Measurements from ENCODE around the gene FAM131B.
"Not testable (repeated sequence)": the region's sequence is repeated elsewhere in the genome, so short reads cannot be mapped to it uniquely, and the experiment has no call there.

The FAM131B gene

DNA sequence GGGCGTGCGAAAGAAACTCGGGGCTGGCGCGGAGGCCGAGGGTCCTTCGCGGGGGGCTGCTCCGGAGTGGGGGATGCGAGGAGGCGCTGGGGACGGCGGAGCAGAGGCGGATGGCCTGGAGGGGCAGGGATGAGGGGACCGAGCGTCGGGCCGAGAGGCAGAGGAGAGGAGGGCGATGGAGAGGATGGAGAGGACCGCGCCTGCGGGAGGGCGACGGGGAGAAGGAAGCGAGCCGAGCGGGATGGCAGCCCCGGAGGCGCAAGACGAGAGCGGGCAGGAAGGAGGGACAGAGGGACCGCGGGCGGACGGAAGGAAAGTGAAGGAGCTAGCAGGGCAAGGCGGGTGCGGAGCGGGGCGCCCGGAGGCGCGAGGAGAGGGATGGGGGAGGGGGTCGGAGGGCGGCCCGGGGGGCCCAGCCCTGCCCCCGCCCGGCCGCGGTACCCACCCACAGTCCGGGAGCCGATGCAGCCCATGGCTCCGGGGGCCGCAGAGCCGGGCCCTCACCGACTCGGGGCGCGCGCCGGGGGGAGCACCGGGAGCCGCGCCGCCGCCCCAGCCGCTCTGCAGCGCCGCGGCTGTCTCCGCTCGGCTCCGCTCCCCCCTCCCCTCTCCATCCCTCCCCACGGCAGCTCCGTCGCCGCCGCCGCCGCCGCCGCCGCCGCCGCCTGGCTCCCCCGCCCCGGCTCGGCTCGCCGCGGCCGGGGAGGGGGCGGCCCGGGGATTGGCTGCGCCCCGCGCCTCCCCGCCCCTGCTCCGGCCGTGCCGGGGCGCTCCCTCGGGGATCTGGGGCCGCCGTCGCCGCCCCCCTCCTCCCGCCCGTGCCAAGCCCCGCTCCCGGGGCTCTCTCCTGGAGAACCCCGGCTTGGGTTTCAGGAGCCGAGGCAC is at the start of gene FAM131B:
Gene FAM131B, minus strand, starts transcription at position 583 of the 885 bp plus-strand sequence. Its CDS starts 110 bp downstream, at position 473.
- DNase-seq = peak; percentile 28

DNA sequence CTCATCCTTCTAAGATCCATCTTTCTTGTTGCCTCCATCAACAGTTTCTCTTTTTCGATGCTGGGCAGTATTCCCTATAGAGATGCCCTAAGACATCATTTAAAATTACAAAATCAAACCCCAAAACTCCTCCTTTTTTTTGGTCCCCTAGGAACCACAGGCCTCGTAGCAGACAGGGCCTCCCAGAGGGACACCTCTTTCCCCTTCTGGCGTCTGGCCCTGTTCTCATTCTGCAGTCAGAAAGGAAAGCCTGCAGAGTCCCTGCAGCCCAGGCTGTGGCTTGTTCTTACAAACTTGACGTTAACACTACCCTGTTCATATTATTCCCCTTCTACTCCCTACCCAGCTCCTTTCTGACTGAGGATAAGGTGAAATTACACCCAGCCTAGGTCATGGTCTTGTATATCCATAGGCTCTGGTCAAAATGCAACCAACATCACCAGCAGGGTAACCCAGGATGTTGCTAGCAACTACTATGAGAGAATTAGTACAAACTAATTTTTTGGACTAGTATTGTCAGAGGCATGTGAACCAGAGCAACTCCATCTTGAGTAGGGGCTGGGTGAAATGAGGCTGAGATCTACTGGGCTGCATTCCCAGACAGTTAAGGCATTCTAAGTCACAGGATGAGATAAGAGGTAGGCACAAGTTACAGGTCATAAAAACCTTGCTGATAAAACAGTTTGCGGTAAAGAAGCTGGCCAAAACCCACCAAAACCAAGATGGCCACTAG is 49.6 kb upstream of the FAM131B start:
- DNase-seq = no peak

DNA sequence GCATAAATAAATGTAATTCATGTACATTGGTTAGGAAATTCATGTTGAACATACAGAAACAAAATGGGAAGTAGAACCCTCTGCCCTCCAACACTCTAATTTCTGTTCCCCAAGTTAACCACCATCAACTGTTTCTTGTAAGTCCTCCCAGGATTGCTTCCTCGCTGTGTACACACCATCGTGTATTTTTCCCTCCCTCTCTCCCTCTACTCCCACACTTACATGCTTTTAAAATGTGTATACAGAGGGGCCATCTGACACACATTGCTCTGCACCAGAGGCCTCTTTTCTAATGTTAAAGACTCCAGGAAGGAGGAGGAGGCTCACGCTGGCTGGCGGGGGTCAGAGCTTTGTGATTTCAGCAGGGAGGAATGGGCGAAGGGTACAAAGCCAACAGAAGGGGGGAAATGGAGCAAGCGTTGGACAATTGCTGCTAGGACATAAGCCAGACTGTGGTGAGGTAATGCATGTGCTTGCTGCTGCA is 48.0 kb upstream of the FAM131B start:
- no peak for DNase-seq

DNA sequence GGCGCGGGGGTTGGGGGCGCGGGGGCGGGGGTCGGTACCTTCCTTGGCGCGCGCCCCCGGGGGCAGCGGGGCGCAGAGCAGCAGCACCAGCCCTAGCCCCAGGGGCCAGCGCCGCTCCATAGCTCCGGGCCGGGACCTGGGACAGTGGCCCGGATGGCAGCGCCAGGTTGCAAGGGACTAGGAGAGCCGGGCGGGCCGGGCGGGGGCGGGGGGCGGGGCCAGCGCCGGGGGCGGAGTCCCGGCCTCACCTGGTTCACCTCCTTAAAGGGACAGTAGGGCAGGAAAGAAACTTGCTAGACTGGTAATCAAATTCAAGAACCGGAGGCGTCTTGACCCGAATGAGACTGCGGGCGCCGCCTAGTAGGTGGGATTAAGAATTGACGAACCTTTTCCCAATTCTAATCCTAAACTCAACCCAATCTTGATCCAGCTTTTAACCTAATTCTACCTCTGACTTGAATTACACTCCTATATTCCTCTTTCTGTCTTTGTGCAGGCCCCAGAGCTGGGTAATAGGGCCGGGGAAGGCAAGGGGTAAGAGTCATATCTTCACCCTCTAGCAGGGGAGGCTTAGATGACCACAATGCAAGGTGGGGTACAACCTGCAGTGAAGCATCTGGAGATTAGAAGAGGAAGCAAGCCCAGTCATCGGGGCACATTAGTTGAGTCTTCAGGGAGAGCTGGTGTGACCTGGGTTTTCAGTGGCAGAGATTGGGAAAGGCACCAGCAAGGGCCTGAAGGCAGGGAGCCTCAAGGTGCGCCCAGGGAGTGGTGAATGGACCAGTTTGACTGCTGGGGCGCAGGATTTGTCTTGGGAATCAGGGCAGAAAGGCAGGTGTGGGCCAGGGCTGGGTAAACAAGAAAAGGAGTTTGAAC is 46.4 kb upstream of the FAM131B start, which contains the start of gene EPHA1:
Gene EPHA1, minus strand, starts transcription at position 171 of the 876 bp plus-strand sequence. Its CDS starts 51 bp downstream, at position 120.
- no peak for DNase-seq

DNA sequence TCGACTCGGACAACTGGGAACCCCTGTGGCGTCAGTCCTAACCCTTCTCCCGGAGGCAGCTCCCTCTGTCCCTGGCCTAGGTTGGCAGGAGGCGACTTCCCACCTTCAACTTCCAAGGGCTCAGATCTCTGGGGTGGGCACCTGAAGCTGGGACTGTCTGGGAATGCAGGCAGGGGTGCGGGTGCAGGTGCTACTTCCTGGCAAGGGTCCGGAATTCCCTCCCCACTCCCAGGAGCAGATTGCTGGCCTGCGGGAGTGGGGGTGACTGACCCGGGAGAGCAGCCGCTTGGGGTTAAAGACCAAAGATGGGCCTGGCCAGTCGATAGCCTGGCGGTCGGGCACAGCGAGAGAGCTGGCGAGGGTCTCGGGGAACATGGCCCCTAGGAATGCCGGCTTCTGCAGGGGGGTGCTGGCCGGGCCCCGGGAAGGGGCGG is 45.8 kb upstream of the FAM131B start:
- no peak for DNase-seq

DNA sequence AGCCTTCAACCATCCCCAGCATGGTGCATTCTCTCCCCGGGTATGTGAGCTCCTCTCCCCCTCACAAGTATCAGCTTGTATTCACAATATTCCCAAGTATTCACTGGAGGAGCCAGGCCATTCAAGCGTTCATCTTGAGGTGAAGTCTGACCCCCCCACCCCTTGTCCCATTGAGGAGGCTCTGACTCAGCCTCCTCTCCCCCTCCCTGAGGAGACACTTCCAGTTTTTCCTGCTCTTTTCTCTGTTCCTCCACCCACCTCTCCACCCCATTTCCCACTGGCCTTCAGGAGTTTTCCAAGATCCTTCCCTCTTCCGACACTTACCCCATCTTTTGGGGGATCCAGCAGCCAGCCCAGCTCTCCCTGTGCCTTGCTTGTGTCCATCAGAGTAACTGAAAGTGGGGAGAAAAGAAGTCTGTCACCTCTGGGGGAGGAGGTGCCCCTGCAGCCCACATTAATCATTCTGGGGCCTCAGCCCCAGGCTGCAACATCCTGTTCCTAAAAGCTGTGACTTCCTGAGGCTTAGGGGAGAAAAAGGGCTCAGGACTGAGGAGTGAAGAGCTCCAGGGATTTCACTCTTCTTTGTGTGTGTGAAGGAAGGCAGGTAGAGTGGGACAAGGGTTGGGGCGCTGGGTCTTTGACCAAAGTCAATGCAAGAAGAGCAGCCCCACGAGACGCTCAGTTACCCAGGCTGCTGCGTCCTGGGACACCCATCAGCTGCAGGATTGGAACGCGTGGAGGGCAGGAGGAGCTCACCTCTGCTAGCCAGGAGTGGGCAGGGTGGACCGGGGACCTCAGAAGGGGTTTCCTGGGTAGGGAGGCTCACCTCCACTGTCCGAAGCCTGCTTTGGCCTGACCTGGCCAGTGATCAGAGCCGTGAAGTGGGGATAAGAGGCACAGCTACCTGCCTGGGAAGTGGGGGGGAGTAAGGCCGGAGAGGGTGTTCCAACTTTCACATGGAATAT is 45.1 kb upstream of the FAM131B start:
- DNase-seq = no peak

DNA sequence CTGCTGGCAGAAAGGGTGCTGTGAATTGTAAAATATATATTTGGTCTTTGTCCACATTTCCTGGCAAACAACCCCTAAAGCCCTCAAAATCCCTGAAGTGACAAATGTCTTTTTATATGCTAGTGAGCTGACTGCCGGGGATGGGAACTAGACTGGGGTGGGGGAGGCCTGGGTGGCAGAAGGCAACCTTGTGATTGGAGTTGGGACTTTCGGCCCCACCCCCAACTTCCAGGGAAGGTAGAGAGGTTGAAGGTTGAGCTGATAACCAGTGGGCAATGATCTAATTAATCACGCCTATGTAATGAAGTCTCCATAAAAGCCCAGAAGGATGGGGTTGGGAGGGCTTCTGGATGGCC is 43.5 kb upstream of the FAM131B start:
- DNase-seq = no peak

DNA sequence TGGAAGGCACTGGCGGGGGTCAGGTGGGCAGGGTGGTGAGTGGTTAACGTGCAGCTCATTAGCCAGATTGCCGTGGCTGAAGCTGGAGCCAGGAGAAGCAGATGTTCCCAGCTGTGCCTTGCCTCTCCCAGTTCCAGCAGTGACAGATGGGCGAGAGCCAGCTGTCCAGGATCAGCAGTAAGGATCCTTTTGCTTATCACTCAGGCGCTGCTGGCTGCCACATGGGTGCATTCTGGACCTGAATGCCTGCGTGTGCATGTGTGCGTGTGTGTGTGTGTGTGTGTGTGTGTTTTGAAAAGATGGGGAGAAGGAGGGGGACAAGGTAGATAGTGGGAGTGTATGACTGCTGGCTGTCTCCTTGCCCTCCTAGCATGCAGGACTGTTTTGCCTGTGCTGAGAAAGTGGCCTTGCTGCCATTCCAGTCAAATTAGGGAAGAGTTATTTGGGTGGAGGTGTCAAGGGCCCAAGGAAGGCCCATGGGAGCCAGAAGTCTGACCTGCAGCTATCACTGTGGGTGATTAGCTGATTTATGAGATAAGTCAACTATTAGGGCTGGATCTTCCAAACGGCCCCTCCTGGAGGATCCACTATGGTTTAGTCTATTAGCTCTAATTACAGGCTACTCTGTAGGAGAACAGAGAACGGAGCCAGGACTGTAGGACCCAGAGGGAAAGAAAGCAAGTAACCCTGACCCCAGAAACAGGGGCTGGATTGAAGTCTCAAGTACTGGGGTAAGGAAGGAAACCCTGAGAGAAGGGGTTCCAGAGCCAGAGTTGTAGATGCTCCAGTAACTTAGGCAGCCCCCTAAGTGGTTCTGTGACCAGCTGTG is 42.9 kb upstream of the FAM131B start:
- no peak for DNase-seq

DNA sequence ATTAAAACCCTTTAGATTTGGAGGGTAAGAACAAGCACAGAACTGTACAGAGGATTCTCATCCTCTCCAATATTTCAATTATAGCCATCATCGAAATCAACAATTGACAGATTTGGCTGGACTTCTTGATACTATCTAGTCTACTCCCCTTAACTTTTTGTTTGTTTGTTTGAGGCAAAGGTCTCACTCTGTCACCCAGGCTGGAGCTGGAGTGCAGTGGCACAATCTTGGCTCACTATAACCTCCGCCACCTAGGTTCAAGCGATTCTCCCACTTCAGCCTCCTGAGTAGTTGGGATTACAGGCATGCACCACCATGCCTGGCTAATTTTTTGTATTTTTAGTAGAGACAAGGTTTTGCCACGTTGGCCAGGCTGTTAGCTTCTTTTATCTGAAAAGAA is 39.7 kb upstream of the FAM131B start:
- DNase-seq = not testable (repeated sequence)

DNA sequence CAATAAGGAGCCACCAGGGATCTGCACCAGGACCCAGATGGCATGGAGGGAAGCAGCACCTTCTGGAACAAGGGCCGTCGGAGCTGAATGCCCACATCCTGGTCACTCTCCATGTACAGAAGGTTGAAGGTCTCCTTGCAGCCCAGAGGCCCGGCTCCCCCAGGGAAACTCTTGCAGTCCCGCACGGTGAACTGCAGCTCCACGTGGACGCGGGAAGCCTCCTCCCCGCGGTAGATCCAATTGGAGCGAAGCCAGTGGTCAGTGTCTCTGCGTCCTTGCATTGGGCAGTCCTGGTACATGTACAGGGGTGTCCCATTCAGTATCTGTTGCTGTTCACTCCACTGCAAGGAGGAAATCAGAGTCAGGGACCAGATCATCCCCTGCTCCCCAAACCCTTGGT is 38.8 kb upstream of the FAM131B start:
- no peak for DNase-seq

DNA sequence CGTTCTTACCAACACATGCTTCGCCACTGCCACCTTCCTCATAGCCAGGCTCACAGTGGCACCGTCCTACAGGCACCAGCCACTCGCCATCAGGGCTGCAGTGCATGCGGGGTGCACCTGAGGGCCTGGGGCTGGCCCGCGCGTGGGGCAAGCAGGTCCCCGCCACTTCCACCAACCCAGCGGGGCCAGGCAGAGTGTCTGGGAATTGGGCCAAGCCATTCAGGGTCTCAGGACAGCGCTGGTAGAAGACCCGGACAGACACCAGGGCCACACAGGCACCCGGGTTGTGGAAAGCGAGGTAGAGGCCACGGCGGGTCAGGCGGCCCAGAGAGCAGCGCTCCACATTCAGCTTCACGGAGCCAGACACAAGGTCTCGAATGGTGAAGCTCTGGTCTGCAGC is 37.1 kb upstream of the FAM131B start:
- DNase-seq = no peak

DNA sequence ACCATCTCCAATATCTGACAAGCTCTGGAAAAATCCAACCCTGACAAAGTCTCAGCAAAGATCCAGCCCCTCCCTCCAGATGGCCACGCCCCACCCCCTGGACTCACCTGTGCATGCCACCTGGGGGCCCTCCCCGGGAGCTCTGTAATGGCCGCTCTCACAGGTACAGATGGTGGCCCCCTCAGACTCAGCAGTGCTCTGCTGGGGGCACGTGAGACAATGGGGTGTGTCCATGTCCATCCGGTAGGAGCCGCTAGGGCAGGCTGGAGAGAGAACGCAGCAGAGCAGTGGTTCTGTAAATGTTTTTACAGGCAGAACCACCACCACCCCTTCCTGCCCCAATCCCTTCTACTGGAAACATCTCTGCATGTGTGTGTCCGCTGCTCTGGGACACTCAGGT is 36.6 kb upstream of the FAM131B start:
- DNase-seq = no peak

DNA sequence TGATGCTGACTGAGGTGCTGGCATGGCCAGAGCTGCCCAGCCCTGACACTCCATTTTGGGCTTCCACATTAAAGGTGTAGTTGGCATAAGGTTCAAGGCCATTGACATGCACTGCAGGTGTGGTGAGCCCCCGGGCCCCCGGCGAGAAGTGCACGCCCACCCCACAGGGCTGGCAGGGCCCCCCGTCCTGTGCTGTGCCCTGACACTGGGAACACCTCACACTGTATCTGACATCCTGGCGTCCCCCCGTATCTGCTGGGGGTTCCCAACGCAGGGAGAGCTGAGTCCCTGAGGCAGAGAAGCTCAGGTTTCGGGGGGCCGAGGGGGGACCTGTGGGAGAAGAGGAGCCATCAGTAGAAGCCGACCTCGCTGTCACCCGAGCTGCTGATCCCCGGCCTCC is 36.1 kb upstream of the FAM131B start:
- no peak for DNase-seq

DNA sequence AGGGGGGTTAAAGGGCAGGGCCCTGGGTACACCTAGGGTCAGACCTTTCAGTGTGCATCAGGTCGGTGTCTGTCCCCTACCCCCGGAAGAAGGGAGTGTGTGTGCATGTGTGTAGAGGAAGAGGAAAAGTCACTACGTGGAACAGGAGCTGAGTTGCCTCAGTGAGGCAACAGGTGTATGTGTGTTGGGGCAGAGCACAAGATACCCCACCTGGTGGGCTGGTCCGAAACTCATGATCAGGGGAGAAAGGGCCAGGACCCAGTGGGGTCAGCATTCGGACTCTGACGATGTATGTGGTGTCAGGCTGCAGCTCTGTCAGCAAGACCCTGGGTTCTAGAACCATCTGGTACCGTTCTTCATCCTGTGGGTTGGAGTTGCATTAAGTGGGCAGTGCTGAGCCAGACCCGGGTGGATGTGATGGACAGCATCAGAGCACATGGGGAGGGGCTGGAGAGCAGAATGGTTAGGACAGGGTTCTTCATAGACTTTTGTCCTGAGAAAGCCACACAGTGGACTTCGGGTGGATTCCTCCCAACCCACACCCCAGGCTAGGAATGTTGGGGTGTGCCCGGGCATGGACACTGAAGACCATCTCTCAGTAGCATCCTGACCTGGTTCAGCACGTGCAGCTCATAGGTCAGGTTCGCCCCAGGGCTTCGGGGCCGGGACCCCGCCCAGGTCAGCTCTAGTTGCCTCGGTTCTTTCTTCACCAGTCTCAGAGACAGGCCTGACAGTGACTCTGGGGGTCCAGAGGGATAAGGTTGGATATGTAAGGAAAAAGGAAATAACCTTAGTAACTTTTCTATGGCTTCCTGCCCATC is 35.4 kb upstream of the FAM131B start:
- DNase-seq = no peak

DNA sequence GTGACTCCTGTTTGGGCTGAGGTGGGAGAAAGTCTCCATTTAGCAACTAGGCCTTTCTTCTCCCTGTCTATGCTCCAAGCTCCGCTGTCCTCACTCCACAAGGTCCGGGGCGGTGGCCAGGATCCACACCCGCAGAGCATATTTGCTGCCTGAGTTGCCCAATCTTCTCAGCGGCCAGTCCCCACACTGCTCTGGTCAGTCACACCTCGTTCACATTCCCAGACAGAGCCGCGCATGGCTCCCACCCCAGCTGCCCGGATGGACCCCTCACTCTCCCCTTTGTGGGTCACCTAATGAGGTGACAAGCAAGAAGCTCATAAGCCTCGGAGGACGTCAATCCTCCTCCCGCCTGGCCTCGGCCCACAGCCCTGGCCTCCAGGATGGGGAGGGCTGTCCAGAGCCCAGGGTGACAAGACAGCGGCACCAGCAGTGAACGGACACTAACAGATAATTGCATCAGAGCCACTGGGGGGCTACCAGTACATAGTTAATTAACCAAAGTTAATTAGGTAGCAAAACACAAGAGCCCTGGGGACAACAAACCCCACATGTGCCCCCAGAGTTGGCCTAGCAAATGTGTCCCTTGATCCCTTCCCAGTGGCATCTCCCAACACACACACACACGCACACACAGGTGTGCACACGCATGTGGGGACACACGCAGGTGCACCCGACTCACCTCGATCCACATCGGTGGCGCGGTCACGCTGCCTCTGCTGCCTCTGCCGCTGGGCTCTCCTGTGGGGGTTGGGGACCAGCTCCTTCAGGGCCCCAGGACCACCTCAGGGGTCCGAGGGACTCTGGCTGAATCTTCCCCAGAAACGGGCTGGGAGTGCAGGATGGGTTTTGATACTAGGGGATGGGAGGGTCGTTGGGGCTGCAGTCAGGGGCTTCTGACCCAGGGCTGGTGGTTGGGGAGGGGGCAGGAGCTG is 34.4 kb upstream of the FAM131B start:
- DNase-seq = peak; percentile 59

DNA sequence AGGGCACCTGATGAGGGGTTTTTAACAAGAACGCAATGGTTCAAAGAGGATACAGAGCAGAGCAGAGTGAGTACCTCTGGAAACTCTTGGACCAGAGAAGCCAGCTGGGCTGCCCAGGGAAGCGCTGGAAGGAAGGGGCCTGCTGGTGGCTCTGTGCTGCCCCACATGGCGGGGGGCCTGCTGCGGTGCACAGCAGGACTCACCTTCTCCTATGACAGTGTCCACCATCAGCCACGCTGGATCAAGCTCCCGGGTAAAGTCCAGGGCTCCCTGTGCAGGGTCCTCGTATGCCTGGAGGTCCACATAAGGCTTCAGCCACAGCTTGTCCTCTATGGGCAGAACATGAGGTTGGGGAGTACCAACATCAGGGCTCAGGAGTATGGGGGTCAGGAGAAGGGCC is 33.7 kb upstream of the FAM131B start:
- no peak for DNase-seq

DNA sequence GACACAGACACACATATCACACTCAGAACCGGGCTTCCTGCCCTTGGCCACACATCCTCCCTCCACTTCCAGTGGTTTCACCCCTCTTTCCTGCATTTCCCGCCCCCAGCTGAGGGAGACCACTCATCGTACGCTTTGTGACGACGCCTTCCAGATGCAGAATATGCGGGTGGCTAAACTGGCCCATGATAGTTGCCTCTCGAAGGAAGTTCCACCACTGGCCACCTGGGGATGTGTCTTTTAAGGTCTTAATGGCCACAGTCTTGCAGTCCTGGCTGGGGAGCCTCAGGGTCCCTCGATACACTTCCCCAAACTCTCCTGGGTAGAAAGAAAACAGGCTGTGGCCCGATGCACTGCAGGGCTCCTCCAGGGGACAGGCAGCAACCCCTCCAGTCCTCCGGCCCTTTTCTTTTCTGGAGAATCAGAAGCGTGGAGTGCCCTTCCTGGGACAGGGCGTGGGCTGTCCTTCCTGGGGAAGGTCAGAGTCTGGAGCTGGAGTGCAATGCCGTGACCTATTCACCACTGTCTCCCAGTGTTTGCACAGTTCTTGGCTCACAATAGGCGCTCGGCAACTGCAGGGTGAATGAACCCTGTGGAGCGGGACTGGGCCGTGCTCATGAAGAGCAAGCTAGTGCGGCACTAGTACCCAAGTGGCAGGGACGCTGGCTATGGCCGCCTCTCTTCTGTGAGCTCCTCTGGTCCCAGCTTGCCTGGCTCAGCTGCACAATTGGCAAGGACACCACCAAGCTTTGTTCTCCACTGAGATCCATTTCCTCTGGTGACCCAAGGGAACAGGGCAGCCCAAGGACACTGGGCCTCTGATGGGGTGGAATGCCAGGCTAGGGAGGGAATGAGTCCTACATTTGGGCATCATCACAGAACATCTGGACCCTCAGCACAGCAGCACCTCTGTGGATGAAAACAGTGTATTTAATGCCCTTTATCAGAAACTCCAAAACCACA is 33.0 kb upstream of the FAM131B start:
- peak; percentile 23 for DNase-seq
